Measurements from ENCODE around the gene CHSY1. TPM values are rescaled to one million over a fixed set of nuclear protein-coding genes. Genes with fewer than 3 reads are reported as not detected.

CHSY1 gene
- total RNA-seq, 2 experiments from 2014 or later: 5.8 to 6.7 TPM

DNA sequence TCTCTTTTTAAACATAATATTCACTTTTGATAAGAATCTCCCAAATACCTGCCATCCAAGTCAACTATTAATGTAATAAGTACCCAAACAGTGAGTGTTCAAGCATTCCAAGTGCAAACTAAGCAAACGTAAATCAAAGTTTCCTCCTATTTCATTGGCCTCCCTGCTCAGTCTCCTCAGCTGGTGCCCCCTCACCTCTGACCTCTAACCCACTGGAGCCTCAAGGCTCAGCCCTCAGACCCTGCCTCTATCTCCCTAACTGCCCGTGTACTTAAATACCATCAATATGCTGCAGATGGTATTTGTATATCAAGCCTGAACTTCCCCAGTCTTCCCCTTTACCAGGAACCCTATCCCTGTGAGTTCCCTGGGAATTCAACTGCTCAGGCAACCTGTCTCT is 31.8 kb downstream of the CHSY1 start:
- Mint-ChIP-seq H3K4me3 (no peak overlapping the region), H3K9me3 (no peaks in the 10 kb centered on the region), H3K27ac (no peak overlapping the region), H3K27me3 (no peaks in the 10 kb centered on the region), H3K4me1 (ENCODE audit: low read depth) (peaks cover 70% of the 10 kb centered on the region), H3K36me3 (ENCODE audit: low read depth) (peaks cover 10% of the 10 kb centered on the region)
- H3K36me3 ChIP-seq (ENCODE audit: insufficient read depth, low read length): peaks cover 4% of the 10 kb centered on the region
- POLR2A ChIA-PET: no interaction called here
- no peaks in the 10 kb centered on the region for H3K9me3 ChIP-seq (ENCODE audit: control insufficient read depth in 1 of 2, insufficient read depth in 1 of 2, low read length in 2 of 2)
- no peak overlapping the region for H3K27ac ChIP-seq (ENCODE audit: low read depth in 1 of 2, low read length in 2 of 2)
- no peak overlapping the region for H3K4me3 ChIP-seq (ENCODE audit: low read length)
- DNase-seq (no peak), ATAC-seq (ENCODE audit: poor library complexity) (no peak)
- CTCF ChIA-PET: no interaction called here
- intact Hi-C loops (cut with DNase I, micrococcal nuclease): no loop called here
- TF ChIP-seq, protein P1, sequence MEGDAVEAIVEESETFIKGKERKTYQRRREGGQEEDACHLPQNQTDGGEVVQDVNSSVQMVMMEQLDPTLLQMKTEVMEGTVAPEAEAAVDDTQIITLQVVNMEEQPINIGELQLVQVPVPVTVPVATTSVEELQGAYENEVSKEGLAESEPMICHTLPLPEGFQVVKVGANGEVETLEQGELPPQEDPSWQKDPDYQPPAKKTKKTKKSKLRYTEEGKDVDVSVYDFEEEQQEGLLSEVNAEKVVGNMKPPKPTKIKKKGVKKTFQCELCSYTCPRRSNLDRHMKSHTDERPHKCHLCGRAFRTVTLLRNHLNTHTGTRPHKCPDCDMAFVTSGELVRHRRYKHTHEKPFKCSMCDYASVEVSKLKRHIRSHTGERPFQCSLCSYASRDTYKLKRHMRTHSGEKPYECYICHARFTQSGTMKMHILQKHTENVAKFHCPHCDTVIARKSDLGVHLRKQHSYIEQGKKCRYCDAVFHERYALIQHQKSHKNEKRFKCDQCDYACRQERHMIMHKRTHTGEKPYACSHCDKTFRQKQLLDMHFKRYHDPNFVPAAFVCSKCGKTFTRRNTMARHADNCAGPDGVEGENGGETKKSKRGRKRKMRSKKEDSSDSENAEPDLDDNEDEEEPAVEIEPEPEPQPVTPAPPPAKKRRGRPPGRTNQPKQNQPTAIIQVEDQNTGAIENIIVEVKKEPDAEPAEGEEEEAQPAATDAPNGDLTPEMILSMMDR (IDR thresholded peaks at IDR 0.05): no peak
- no peaks in the 10 kb centered on the region for H3K27me3 ChIP-seq (ENCODE audit: control insufficient read depth in 1 of 2, insufficient read depth in 2 of 2, low read length in 2 of 2)
- peaks cover 5% of the 10 kb centered on the region for H3K4me1 ChIP-seq (ENCODE audit: insufficient read depth, low read length)

DNA sequence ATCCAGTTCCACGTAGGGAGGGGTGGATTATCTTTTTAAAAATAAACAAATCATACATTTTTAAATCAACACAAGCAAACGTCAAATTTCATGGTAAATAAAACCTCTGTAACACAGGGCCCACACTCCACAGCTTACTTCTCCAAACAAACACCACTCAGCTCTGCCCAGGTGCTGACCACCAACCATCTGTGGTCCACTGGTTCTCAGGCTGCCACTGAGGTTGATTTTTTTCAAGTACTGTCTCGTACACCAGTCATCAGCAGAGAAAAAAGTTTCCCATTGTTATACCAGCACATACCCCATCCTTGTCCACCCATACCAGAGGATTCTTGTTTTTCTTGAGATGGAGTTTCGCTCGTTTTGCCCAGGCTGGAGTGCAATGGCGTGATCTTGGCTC is 32.4 kb downstream of the CHSY1 start:
- POLR2A ChIA-PET: no interaction called here
- H3K4me1 Mint-ChIP-seq (ENCODE audit: low read depth): peaks cover 65% of the 10 kb centered on the region
- H3K4me1 ChIP-seq (ENCODE audit: insufficient read depth, low read length): peaks cover 2% of the 10 kb centered on the region
- H3K36me3 Mint-ChIP-seq (ENCODE audit: low read depth): peaks cover 10% of the 10 kb centered on the region
- H3K9me3 Mint-ChIP-seq: no peaks in the 10 kb centered on the region
- intact Hi-C loops (cut with DNase I, micrococcal nuclease): no loop called here
- DNase-seq: no peak
- H3K27me3 ChIP-seq (ENCODE audit: control insufficient read depth in 1 of 2, insufficient read depth in 2 of 2, low read length in 2 of 2): no peaks in the 10 kb centered on the region
- no peak overlapping the region for H3K27ac ChIP-seq (ENCODE audit: low read depth in 1 of 2, low read length in 2 of 2)
- no peak overlapping the region for H3K27ac Mint-ChIP-seq
- H3K4me3 ChIP-seq (ENCODE audit: low read length): no peak overlapping the region
- TF ChIP-seq, protein P1 (IDR thresholded peaks at IDR 0.05): no peak
- peaks cover 4% of the 10 kb centered on the region for H3K36me3 ChIP-seq (ENCODE audit: insufficient read depth, low read length)
- no peaks in the 10 kb centered on the region for H3K9me3 ChIP-seq (ENCODE audit: control insufficient read depth in 1 of 2, insufficient read depth in 1 of 2, low read length in 2 of 2)
- no peak overlapping the region for H3K4me3 Mint-ChIP-seq
- CTCF ChIA-PET: no interaction called here
- no peak for ATAC-seq (ENCODE audit: poor library complexity)
- H3K27me3 Mint-ChIP-seq: no peaks in the 10 kb centered on the region

DNA sequence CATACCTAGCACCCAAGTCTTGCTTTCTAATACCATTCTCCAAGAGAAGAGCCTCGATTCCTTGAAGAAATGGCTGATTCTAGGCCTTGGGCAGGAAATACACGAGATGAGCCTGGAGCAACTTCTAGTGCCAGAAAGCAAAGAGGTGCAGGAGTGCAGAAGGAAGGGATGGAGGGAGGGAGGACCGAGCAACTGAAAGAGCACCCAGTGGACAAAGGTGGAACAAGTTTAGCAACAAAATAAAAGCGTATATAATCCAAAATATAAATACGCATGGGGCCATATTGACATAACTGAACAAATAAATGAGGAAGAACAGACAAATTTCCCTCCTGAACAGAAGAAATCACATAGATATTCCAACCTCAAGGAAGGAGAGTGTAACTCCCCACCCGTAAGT is 34.4 kb downstream of the CHSY1 start:
- TF ChIP-seq, protein P1 (IDR thresholded peaks at IDR 0.05): no peak
- no peaks in the 10 kb centered on the region for H3K27me3 Mint-ChIP-seq
- Histone ChIP-seq H3K27ac (ENCODE audit: low read depth in 1 of 2, low read length in 2 of 2) (no peak overlapping the region), H3K36me3 (ENCODE audit: insufficient read depth, low read length) (peaks cover 4% of the 10 kb centered on the region), H3K27me3 (ENCODE audit: control insufficient read depth in 1 of 2, insufficient read depth in 2 of 2, low read length in 2 of 2) (no peaks in the 10 kb centered on the region), H3K4me1 (ENCODE audit: insufficient read depth, low read length) (peaks cover 2% of the 10 kb centered on the region), H3K4me3 (ENCODE audit: low read length) (no peak overlapping the region), H3K9me3 (ENCODE audit: control insufficient read depth in 1 of 2, insufficient read depth in 1 of 2, low read length in 2 of 2) (no peaks in the 10 kb centered on the region)
- no peaks in the 10 kb centered on the region for H3K9me3 Mint-ChIP-seq
- H3K4me1 Mint-ChIP-seq (ENCODE audit: low read depth): peaks cover 71% of the 10 kb centered on the region
- ChIA-PET CTCF (no interaction called here), POLR2A (no interaction called here)
- H3K27ac Mint-ChIP-seq: no peak overlapping the region
- intact Hi-C loops (cut with DNase I, micrococcal nuclease): no loop called here
- ATAC-seq (ENCODE audit: poor library complexity) (no peak), DNase-seq (no peak)
- H3K4me3 Mint-ChIP-seq: no peak overlapping the region
- peaks cover 7% of the 10 kb centered on the region for H3K36me3 Mint-ChIP-seq (ENCODE audit: low read depth)
